HCT116 (cell line): ENCODE measurements around the gene MXD3. TPM values are rescaled to one million over a fixed set of nuclear protein-coding genes. Genes with fewer than 3 reads are reported as not detected.

ENCODE experiments used
- ATAC-seq: fragments of 200-7000 bp; cut with Tn5 transposase; 2 replicates; pipeline ENCODE4 v1.9.1; 2020; ENCODE audit warnings: mild to moderate bottlenecking, moderate library complexity
- BruUV-seq: library from RNA; stranded (reverse); fragments of 400-500 nt; replicated peaks from 2 replicates; lab custom pipeline; 2021; lab: Mats Ljungman, UMichigan
- CTCF ChIA-PET: fragments of 300-600 bp; sonication (Branson Sonifier 250); formaldehyde crosslinking; loops from one replicate; lab custom pipeline; 2021; ENCODE audit warnings: antibody characterized with exemption; lab: Charles Lee
- POLR2A ChIA-PET: fragments of 300-600, 350-600 bp; sonication (Branson Sonifier 250); formaldehyde crosslinking; loops from one replicate; lab custom pipeline; 2021; ENCODE audit warnings: antibody characterized with exemption; lab: Charles Lee
- RAD21 ChIA-PET, 2 experiments: fragments of 300-600 bp; sonication (Branson Sonifier 250); formaldehyde crosslinking; loops; one replicate each; lab custom pipeline; 2023; ENCODE audit warnings: low total read pairs in 2 of 2; ENCODE audit not compliant: uncharacterized antibody in 2 of 2, unreplicated experiment in 2 of 2, low non-redundant PET in 1 of 2; lab: Charles Lee
- DNase-seq: peaks from one replicate; pipeline ENCODE4 v3.0.0-alpha.2; 2010; ENCODE audit warnings: low read depth, low spot score
- H2AFZ ChIP-seq: fragments of 200-600 bp; shearing (Covaris generic), sonication (generic); 2 replicates; pipeline ENCODE4 v1.6.1; 2017; ENCODE audit warnings: low read depth, mixed run types, mixed read lengths, antibody characterized with exemption, low read length; ENCODE audit not compliant: poor library complexity, severe bottlenecking
- H3K27ac ChIP-seq: 2 replicates; pipeline ENCODE4 v1.5.1; 2012; ENCODE audit warnings: low read depth, low read length
- H3K27me3 ChIP-seq: fragments of 200-600 bp; sonication (generic); 2 replicates; pipeline ENCODE4 v1.6.1; 2016; ENCODE audit warnings: mixed run types, low read length, mixed read lengths; ENCODE audit not compliant: insufficient read depth
- H3K36me3 ChIP-seq, 2 experiments: fragments of 200-500 bp in 1 of 2; fragments of 200-600 bp in 1 of 2; sonication (Bioruptor generic) in 1 of 2; sonication (generic) in 1 of 2; 2 replicates each; pipeline versions ENCODE4 v1.5.1 to v1.6.1; 2014 to 2016; ENCODE audit warnings: low read length in 2 of 2, inconsistent platforms in 1 of 2, mixed read lengths in 1 of 2, mixed run types in 1 of 2; ENCODE audit not compliant: insufficient read depth in 2 of 2, control insufficient read depth in 1 of 2
- H3K4me1 ChIP-seq, 2 experiments: fragments of 200-600 bp in 1 of 2; sonication (generic) in 1 of 2; 2 replicates each; pipeline versions ENCODE4 v1.5.1 to v1.6.1; 2012 to 2017; ENCODE audit warnings: low read length in 2 of 2, inconsistent platforms in 1 of 2, mild to moderate bottlenecking in 1 of 2, mixed read lengths in 1 of 2, mixed run types in 1 of 2, moderate library complexity in 1 of 2; ENCODE audit not compliant: insufficient read depth in 2 of 2, control insufficient read depth in 1 of 2
- H3K4me2 ChIP-seq: fragments of 200-600 bp; sonication (generic); 2 replicates; pipeline ENCODE4 v1.6.1; 2017; ENCODE audit warnings: mixed run types, low read length, mixed read lengths
- H3K4me3 ChIP-seq, 2 experiments: fragments of 200-600 bp in 1 of 2; sonication (generic) in 1 of 2; replicated peaks in 1 of 2; 2 replicates each; pipeline ENCODE4 v1.5.1; 2011 to 2016; ENCODE audit warnings: low read length in 2 of 2, control low read depth in 1 of 2, low read depth in 1 of 2, mild to moderate bottlenecking in 1 of 2, mixed read lengths in 1 of 2, mixed run types in 1 of 2
- H3K79me2 ChIP-seq: fragments of 200-600 bp; sonication (generic); 2 replicates; pipeline ENCODE4 v1.6.1; 2017; ENCODE audit warnings: mild to moderate bottlenecking, mixed run types, low read length, moderate library complexity, mixed read lengths; ENCODE audit not compliant: insufficient read depth
- H3K9ac ChIP-seq: fragments of 200-600 bp; sonication (generic); 2 replicates; pipeline ENCODE4 v1.6.1; 2016; ENCODE audit warnings: low read length, mixed read lengths
- H3K9me2 ChIP-seq: fragments of 200-600 bp; sonication (generic), shearing (Covaris generic); 2 replicates; pipeline ENCODE4 v1.6.1; 2017; ENCODE audit warnings: mixed run types, mild to moderate bottlenecking, moderate library complexity; ENCODE audit not compliant: insufficient read depth
- H3K9me3 ChIP-seq, 2 experiments: fragments of 200-500 bp in 1 of 2; fragments of 200-600 bp in 1 of 2; sonication (Bioruptor generic) in 1 of 2; sonication (generic) in 1 of 2; 2 replicates each; pipeline ENCODE4 v1.6.1; 2014 to 2017; ENCODE audit warnings: low read length in 2 of 2, mixed read lengths in 2 of 2, inconsistent platforms in 1 of 2, low read depth in 1 of 2, mild to moderate bottlenecking in 1 of 2, mixed run types in 1 of 2, moderate library complexity in 1 of 2; ENCODE audit not compliant: control insufficient read depth in 1 of 2, insufficient read depth in 1 of 2
- H4K20me1 ChIP-seq: fragments of 200-600 bp; sonication (generic), shearing (Covaris generic); 2 replicates; pipeline ENCODE4 v1.6.1; 2017; ENCODE audit warnings: mixed run types, mild to moderate bottlenecking, moderate library complexity; ENCODE audit not compliant: insufficient read depth
- ATF3 ChIP-seq: IDR thresholded peaks from 2 replicates; pipeline ENCODE4 v1.6.1; 2012
- CTCF ChIP-seq, 3 experiments: fragments of 200-600 bp in 1 of 3; sonication (generic) in 1 of 3; IDR thresholded peaks in 2 of 3; conservative IDR thresholded peaks in 1 of 3; 2 replicates each; pipeline ENCODE4 v1.5.1; 2012 to 2017; ENCODE audit warnings: low read depth in 2 of 3, low read length in 2 of 3, antibody characterized with exemption in 1 of 3, borderline replicate concordance in 1 of 3, control low read depth in 1 of 3, mild to moderate bottlenecking in 1 of 3, mixed read lengths in 1 of 3, mixed run types in 1 of 3, moderate library complexity in 1 of 3; ENCODE audit not compliant: insufficient read depth in 1 of 3
- ELF1 ChIP-seq: IDR thresholded peaks from 2 replicates; pipeline ENCODE4 v1.6.1; 2012; ENCODE audit warnings: low read depth, borderline replicate concordance
- EZH2 ChIP-seq: fragments of 200-600 bp; sonication (generic); IDR thresholded peaks from 2 replicates; pipeline ENCODE4 v1.6.1; 2017; ENCODE audit warnings: antibody characterized with exemption, mixed run types
- FOSL1 ChIP-seq: IDR thresholded peaks from 2 replicates; pipeline ENCODE4 v1.6.1; 2012; ENCODE audit warnings: low read depth
- JUND ChIP-seq: IDR thresholded peaks from 2 replicates; pipeline ENCODE4 v1.6.1; 2012
- POLR2AphosphoS5 ChIP-seq: IDR thresholded peaks from 2 replicates; pipeline ENCODE4 v1.6.1; 2011; ENCODE audit warnings: mild to moderate bottlenecking, low read depth, low read length, moderate library complexity
- RAD21 ChIP-seq: IDR thresholded peaks from 2 replicates; pipeline ENCODE4 v1.6.1; 2012; ENCODE audit warnings: low read depth, mild to moderate bottlenecking
- SIN3A ChIP-seq: IDR thresholded peaks from 2 replicates; pipeline ENCODE4 v1.6.1; 2012; ENCODE audit warnings: low read depth
- SRF ChIP-seq: IDR thresholded peaks from 2 replicates; pipeline ENCODE4 v1.6.1; 2012; ENCODE audit warnings: low read depth
- ZBTB33 ChIP-seq: IDR thresholded peaks from 2 replicates; pipeline ENCODE4 v1.6.1; 2011; ENCODE audit warnings: mild to moderate bottlenecking, low read length, moderate library complexity; ENCODE audit not compliant: insufficient replicate concordance; ENCODE audit errors: extremely low read depth
- intact Hi-C: fragments of 100-400 bp; cut with micrococcal nuclease; formaldehyde crosslinking; loops from 2 replicates; pipeline ENCODE4 v1.10.0; 2022
- total RNA-seq: library from RNA; stranded (reverse); gene quantifications from one replicate; pipeline ENCODE4 v1.2.1, GENCODE V29; 2021; ENCODE audit not compliant: unreplicated experiment

Gene MXD3
- total RNA-seq, 1 experiment from 2014 or later = 37.6 TPM

GRCh38 chr5:177290816-177291596 is 20.7 kb downstream of the MXD3 start:
- no peaks in the 10 kb centered on the region for H3K4me1 ChIP-seq
- no TSS peak for BruUV-seq
- H2AFZ ChIP-seq = no peak overlapping the region
- ChIA-PET CTCF (interaction anchor here (1.3 kb wide), 1 partner anchor 179 kb away, joined by 3 read pairs; no protein-coding TSS in a partner anchor), RAD21 (no interaction called here), POLR2A (no interaction called here)
- intact Hi-C loops = no loop called here
- H3K27ac ChIP-seq = no peak overlapping the region
- no peak overlapping the region for H3K4me2 ChIP-seq
- no peak for ATAC-seq
- no peak for TF ChIP-seq ZBTB33
- no peak for TF ChIP-seq FOSL1
- no peak for TF ChIP-seq SIN3A
- TF ChIP-seq POLR2AphosphoS5 = no peak
- no peak for TF ChIP-seq CTCF (IDR thresholded peaks at IDR 0.05 in 2 of 3, conservative IDR thresholded peaks at IDR 0.05 in 1 of 3; ENCODE audit: borderline replicate concordance in 1 of 3, insufficient read depth in 1 of 3, low read depth in 2 of 3, low read length in 2 of 3)
- TF ChIP-seq RAD21 = no peak
- no peak for TF ChIP-seq SRF
- TF ChIP-seq ATF3 = no peak
- no peak for TF ChIP-seq EZH2
- TF ChIP-seq JUND = no peak
- no peak for TF ChIP-seq ELF1
- no peaks in the 10 kb centered on the region for H3K79me2 ChIP-seq
- H3K9me2 ChIP-seq = no peaks in the 10 kb centered on the region
- H3K36me3 ChIP-seq = peaks cover 33 to 45% of the 10 kb centered on the region in 2 experiments; a peak in 3 of 4 replicates
- no peaks in the 10 kb centered on the region for H4K20me1 ChIP-seq
- no peak overlapping the region for H3K4me3 ChIP-seq
- no peaks in the 10 kb centered on the region for H3K27me3 ChIP-seq
- no peak overlapping the region for H3K9ac ChIP-seq
- no peak for DNase-seq
- no peaks in the 10 kb centered on the region for H3K9me3 ChIP-seq
